DND-41 (cell line): ENCODE measurements around the gene KLF6.

Source experiments
- ATAC-seq: fragments of 200-7000 bp; cut with Tn5 transposase; 3 replicates; pipeline ENCODE4 v1.9.1; 2021; ENCODE audit warnings: low read depth; ENCODE audit not compliant: insufficient read depth
- DNase-seq: peaks from one replicate; pipeline ENCODE4 v3.0.0-alpha.2; 2020
- H2AFZ ChIP-seq: 2 replicates; pipeline ENCODE4 v1.6.0; 2012; ENCODE audit warnings: low read depth, low read length
- H3K27ac ChIP-seq: 2 replicates; pipeline ENCODE4 v1.5.1; 2012; ENCODE audit warnings: low read length, inconsistent platforms
- H3K27me3 ChIP-seq: fragments of 200-600 bp; sonication (generic); 2 replicates; pipeline ENCODE4 v1.6.0; 2012; ENCODE audit warnings: low read length, mild to moderate bottlenecking, inconsistent platforms; ENCODE audit not compliant: insufficient read depth, poor library complexity
- H3K36me3 ChIP-seq: 2 replicates; pipeline ENCODE4 v1.5.1; 2012; ENCODE audit warnings: low read length, inconsistent platforms; ENCODE audit not compliant: insufficient read depth
- H3K4me1 ChIP-seq: 2 replicates; pipeline ENCODE4 v1.5.1; 2012; ENCODE audit warnings: mild to moderate bottlenecking, low read length; ENCODE audit not compliant: insufficient read depth
- H3K4me2 ChIP-seq: 2 replicates; pipeline ENCODE4 v1.6.0; 2012; ENCODE audit warnings: mild to moderate bottlenecking, moderate library complexity, low read length, inconsistent platforms; ENCODE audit not compliant: insufficient read depth
- H3K4me3 ChIP-seq, 2 experiments: fragments of 200-600 bp in 1 of 2; shearing (Covaris generic) in 1 of 2; 2 replicates each; pipeline ENCODE4 v1.5.1; 2012 to 2016; ENCODE audit warnings: inconsistent platforms in 2 of 2, low read length in 2 of 2, mild to moderate bottlenecking in 2 of 2, low read depth in 1 of 2, moderate library complexity in 1 of 2
- H3K79me2 ChIP-seq: 2 replicates; pipeline ENCODE4 v1.6.0; 2012; ENCODE audit warnings: low read length, inconsistent platforms; ENCODE audit not compliant: insufficient read depth
- H3K9ac ChIP-seq: 2 replicates; pipeline ENCODE4 v1.6.0; 2012; ENCODE audit warnings: low read depth, mild to moderate bottlenecking, inconsistent platforms, low read length, moderate library complexity
- H3K9me3 ChIP-seq: 2 replicates; pipeline ENCODE4 v1.5.1; 2012; ENCODE audit warnings: low read length, moderate library complexity, mild to moderate bottlenecking, inconsistent platforms; ENCODE audit not compliant: insufficient read depth, severe bottlenecking
- H4K20me1 ChIP-seq: 2 replicates; pipeline ENCODE4 v1.6.0; 2012; ENCODE audit warnings: low read length; ENCODE audit not compliant: insufficient read depth
- CTCF ChIP-seq: IDR thresholded peaks from 2 replicates; pipeline ENCODE4 v1.5.1; 2012; ENCODE audit warnings: borderline replicate concordance, low read length, moderate library complexity, mild to moderate bottlenecking; ENCODE audit not compliant: poor library complexity, severe bottlenecking; ENCODE audit errors: extremely low read depth
- EZH2 ChIP-seq: IDR thresholded peaks from 3 replicates; pipeline ENCODE4 v1.6.1; 2012; ENCODE audit warnings: borderline replicate concordance, low read depth, mild to moderate bottlenecking, moderate library complexity, low read length, inconsistent platforms; ENCODE audit not compliant: severe bottlenecking

KLF6 gene

GRCh38 chr10:3772361-3773171, 12.4 kb downstream of the KLF6 start:
- peaks cover 30% of the 10 kb centered on the region for H3K36me3 ChIP-seq
- H3K4me2 ChIP-seq, result no peak overlapping the region
- H3K9me3 ChIP-seq, result no peaks in the 10 kb centered on the region
- no peak overlapping the region for H3K27ac ChIP-seq
- H3K79me2 ChIP-seq, result peaks cover 5% of the 10 kb centered on the region; the same call in 1 of the 2 replicates
- no peak for ATAC-seq
- H3K27me3 ChIP-seq, result no peaks in the 10 kb centered on the region
- no peak overlapping the region for H3K9ac ChIP-seq
- H4K20me1 ChIP-seq, result peaks cover 15% of the 10 kb centered on the region
- DNase-seq, result no peak
- TF ChIP-seq CTCF, result no peak
- no peak for TF ChIP-seq EZH2
- H3K4me3 ChIP-seq, result no peak overlapping the region
- H2AFZ ChIP-seq, result no peak overlapping the region
- H3K4me1 ChIP-seq, result no peaks in the 10 kb centered on the region

- Histone ChIP-seq H4K20me1 (peaks cover 3% of the 10 kb centered on the region; the same call in 1 of the 2 replicates), H3K4me2 (no peak overlapping the region), H3K27me3 (no peaks in the 10 kb centered on the region), H3K9me3 (no peaks in the 10 kb centered on the region), H2AFZ (no peak overlapping the region), H3K27ac (no peak overlapping the region), H3K4me3 (no peak overlapping the region), H3K9ac (no peak overlapping the region), H3K4me1 (peaks cover 7% of the 10 kb centered on the region), H3K36me3 (peaks cover 12% of the 10 kb centered on the region), H3K79me2 (no peaks in the 10 kb centered on the region)
- DNase-seq, result no peak
- ATAC-seq, result no peak
- no peak for TF ChIP-seq EZH2
Observed at GRCh38 chr10:3770611-3771110, 14.3 kb downstream of the KLF6 start.

- Histone ChIP-seq H3K27ac (no peak overlapping the region), H3K36me3 (peaks cover 6% of the 10 kb centered on the region; the same call in 1 of the 2 replicates)
- no peak for ATAC-seq
Observed at GRCh38 chr10:3769556-3769955, 15.5 kb downstream of the KLF6 start.

More at GRCh38 chr10:3769556-3769955, 15.5 kb downstream of the KLF6 start:
- H3K4me2 ChIP-seq, result no peak overlapping the region
- peaks cover 18% of the 10 kb centered on the region for H3K4me1 ChIP-seq
- H2AFZ ChIP-seq, result no peak overlapping the region
- no peak overlapping the region for H3K9ac ChIP-seq
- no peaks in the 10 kb centered on the region for H3K79me2 ChIP-seq
- no peak overlapping the region for H3K4me3 ChIP-seq
- no peaks in the 10 kb centered on the region for H3K9me3 ChIP-seq
- H3K27me3 ChIP-seq, result no peaks in the 10 kb centered on the region
- no peaks in the 10 kb centered on the region for H4K20me1 ChIP-seq
- no peak for DNase-seq
- TF ChIP-seq CTCF (no peak), EZH2 (no peak)
